ENCODE data around the gene TLE4.

DNA sequence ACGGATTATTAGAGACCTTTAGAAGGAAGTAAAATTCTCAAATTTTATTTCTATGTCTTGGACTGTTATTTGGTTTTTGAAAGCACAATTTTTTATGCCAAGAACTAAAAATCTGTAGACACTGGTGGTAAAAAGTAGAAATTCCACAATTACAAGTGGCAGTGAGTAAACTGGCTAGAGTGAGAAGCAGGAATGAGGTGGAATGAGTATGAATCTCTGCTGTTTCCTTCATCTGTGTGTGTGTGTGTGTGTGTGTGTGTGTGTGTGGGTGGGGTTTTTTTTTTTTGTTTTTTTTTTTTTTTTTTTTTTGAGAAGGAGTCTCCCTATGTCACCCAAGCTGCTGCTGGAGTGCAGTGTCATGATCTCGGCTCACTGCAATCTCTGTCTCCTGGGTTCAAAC lies 94.2 kb downstream of the TLE4 start:
- TF ChIP-seq, protein P1, sequence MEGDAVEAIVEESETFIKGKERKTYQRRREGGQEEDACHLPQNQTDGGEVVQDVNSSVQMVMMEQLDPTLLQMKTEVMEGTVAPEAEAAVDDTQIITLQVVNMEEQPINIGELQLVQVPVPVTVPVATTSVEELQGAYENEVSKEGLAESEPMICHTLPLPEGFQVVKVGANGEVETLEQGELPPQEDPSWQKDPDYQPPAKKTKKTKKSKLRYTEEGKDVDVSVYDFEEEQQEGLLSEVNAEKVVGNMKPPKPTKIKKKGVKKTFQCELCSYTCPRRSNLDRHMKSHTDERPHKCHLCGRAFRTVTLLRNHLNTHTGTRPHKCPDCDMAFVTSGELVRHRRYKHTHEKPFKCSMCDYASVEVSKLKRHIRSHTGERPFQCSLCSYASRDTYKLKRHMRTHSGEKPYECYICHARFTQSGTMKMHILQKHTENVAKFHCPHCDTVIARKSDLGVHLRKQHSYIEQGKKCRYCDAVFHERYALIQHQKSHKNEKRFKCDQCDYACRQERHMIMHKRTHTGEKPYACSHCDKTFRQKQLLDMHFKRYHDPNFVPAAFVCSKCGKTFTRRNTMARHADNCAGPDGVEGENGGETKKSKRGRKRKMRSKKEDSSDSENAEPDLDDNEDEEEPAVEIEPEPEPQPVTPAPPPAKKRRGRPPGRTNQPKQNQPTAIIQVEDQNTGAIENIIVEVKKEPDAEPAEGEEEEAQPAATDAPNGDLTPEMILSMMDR (IDR thresholded peaks at IDR 0.05): no peak
- no peak for TF ChIP-seq POLR2A (IDR thresholded peaks at IDR 0.05)
